Neural progenitor cell (in vitro differentiated cells): ENCODE measurements around the gene AFF1. TPM values are rescaled to one million over a fixed set of nuclear protein-coding genes. Genes with fewer than 3 reads are reported as not detected.

ENCODE experiments used
- DNase-seq: peaks from one replicate; pipeline ENCODE4 v3.0.0-alpha.2; 2016; ENCODE audit warnings: low spot score
- H2AFZ ChIP-seq: fragments of 200-600 bp; sonication (generic); replicated peaks from 2 replicates; pipeline ENCODE4 v1.6.1; 2016; ENCODE audit warnings: antibody characterized with exemption
- H3F3A ChIP-seq: fragments of 200-600 bp; sonication (generic); 2 replicates; pipeline ENCODE4 v1.6.1; 2016; ENCODE audit warnings: antibody characterized with exemption, low read depth
- H3K27ac ChIP-seq: fragments of 200-600 bp; sonication (generic); 2 replicates; pipeline ENCODE4 v1.5.1; 2016; ENCODE audit warnings: mild to moderate bottlenecking
- H3K27me3 ChIP-seq: fragments of 200-600 bp; sonication (generic); 2 replicates; pipeline ENCODE4 v1.6.1; 2016; ENCODE audit warnings: mild to moderate bottlenecking, moderate library complexity
- H3K36me3 ChIP-seq: fragments of 200-600 bp; sonication (generic); 2 replicates; pipeline ENCODE4 v1.5.1; 2016
- H3K4me1 ChIP-seq: fragments of 200-600 bp; sonication (generic); 2 replicates; pipeline ENCODE4 v1.6.1; 2016; ENCODE audit warnings: mixed run types
- H3K4me2 ChIP-seq: fragments of 200-600 bp; sonication (generic); 2 replicates; pipeline ENCODE4 v1.6.1; 2016
- H3K4me3 ChIP-seq: fragments of 200-600 bp; sonication (generic); 2 replicates; pipeline ENCODE4 v1.5.1; 2016
- H3K79me2 ChIP-seq: fragments of 200-600 bp; sonication (generic); 2 replicates; pipeline ENCODE4 v1.6.1; 2016; ENCODE audit warnings: low read depth
- H3K9ac ChIP-seq: fragments of 200-600 bp; sonication (generic); 2 replicates; pipeline ENCODE4 v1.6.1; 2016
- H3K9me3 ChIP-seq: fragments of 200-600 bp; sonication (generic); 2 replicates; pipeline ENCODE4 v1.5.1; 2016; ENCODE audit warnings: low read depth
- H4K20me1 ChIP-seq: fragments of 200-600 bp; sonication (generic); 2 replicates; pipeline ENCODE4 v1.6.1; 2016; ENCODE audit warnings: low read depth
- H3K27ac Mint-ChIP-seq: 3 replicates; pipeline ENCODE4 v1.8.0; 2021; ENCODE audit warnings: mixed read lengths
- H3K27me3 Mint-ChIP-seq: 2 replicates; pipeline ENCODE4 v1.8.0; 2022; ENCODE audit warnings: low read depth, mild to moderate bottlenecking, inconsistent platforms, moderate library complexity, mixed read lengths; ENCODE audit not compliant: insufficient read depth
- H3K36me3 Mint-ChIP-seq: 3 replicates; pipeline ENCODE4 v1.8.0; 2021; ENCODE audit warnings: mixed read lengths
- H3K4me1 Mint-ChIP-seq: 3 replicates; pipeline ENCODE4 v1.8.0; 2021; ENCODE audit warnings: mixed read lengths
- H3K4me3 Mint-ChIP-seq: 3 replicates; pipeline ENCODE4 v1.8.0; 2021; ENCODE audit warnings: mild to moderate bottlenecking, moderate library complexity, mixed read lengths
- H3K9me3 Mint-ChIP-seq: 3 replicates; pipeline ENCODE4 v1.8.0; 2020; ENCODE audit warnings: mixed read lengths
- CTCF ChIP-seq: fragments of 200-600 bp; sonication (generic); IDR thresholded peaks from 2 replicates; pipeline ENCODE4 v1.5.1; 2017; ENCODE audit warnings: antibody characterized with exemption, mild to moderate bottlenecking
- EZH2 ChIP-seq: fragments of 200-600 bp; sonication (generic); IDR thresholded peaks from 2 replicates; pipeline ENCODE4 v1.6.1; 2017; ENCODE audit warnings: antibody characterized with exemption, mild to moderate bottlenecking, moderate library complexity
- EZH2phosphoT487 ChIP-seq: fragments of 200-600 bp; sonication (generic); IDR thresholded peaks from 2 replicates; pipeline ENCODE4 v1.6.1; 2017; ENCODE audit warnings: antibody characterized with exemption
- total RNA-seq: library from RNA; depleted of rRNA; stranded (reverse); fragments of >200 nt; gene quantifications from 2 replicates; pipeline ENCODE4 v1.2.3, GENCODE V29; 2015; ENCODE audit warnings: low replicate concordance

AFF1 gene
- total RNA-seq, 1 donor from 2014 or later: 29.0 TPM

- peaks cover 35% of the 10 kb centered on the region for H3K4me1 Mint-ChIP-seq
- no peaks in the 10 kb centered on the region for H3K9me3 Mint-ChIP-seq
- Histone ChIP-seq H3K9ac (no peak overlapping the region), H3K4me3 (no peak overlapping the region), H3K4me2 (peak overlapping the region; percentile 23), H3K27ac (peak overlapping the region; percentile 75), H3K4me1 (peaks cover 44% of the 10 kb centered on the region), H3K27me3 (no peaks in the 10 kb centered on the region), H4K20me1 (no peaks in the 10 kb centered on the region), H3K36me3 (no peaks in the 10 kb centered on the region), H2AFZ (no peak overlapping the region), H3F3A (peaks cover 22% of the 10 kb centered on the region), H3K9me3 (no peaks in the 10 kb centered on the region), H3K79me2 (peaks cover 68% of the 10 kb centered on the region)
- no peak overlapping the region for H3K4me3 Mint-ChIP-seq
- TF ChIP-seq CTCF (no peak), EZH2phosphoT487 (no peak), EZH2 (no peak)
- no peaks in the 10 kb centered on the region for H3K36me3 Mint-ChIP-seq
- H3K27ac Mint-ChIP-seq: peak overlapping the region; percentile 24
- no peaks in the 10 kb centered on the region for H3K27me3 Mint-ChIP-seq
- no peak for DNase-seq
Measured at GRCh38 chr4:86946868-86947500, 12.2 kb downstream of the AFF1 start.

- peak overlapping the region; percentile 75 for H3K27ac ChIP-seq
- peaks cover 44% of the 10 kb centered on the region for H3K4me1 ChIP-seq
- no peak overlapping the region for H3K9ac ChIP-seq
- TF ChIP-seq CTCF (no peak), EZH2 (no peak), EZH2phosphoT487 (no peak)
- H3K79me2 ChIP-seq: peaks cover 68% of the 10 kb centered on the region
- no peak overlapping the region for H2AFZ ChIP-seq
- H3K4me2 ChIP-seq: peak overlapping the region; percentile 23
- no peaks in the 10 kb centered on the region for H3K9me3 ChIP-seq
- no peak overlapping the region for H3K27ac Mint-ChIP-seq
- H3K4me3 Mint-ChIP-seq: no peak overlapping the region
- no peaks in the 10 kb centered on the region for H3K27me3 ChIP-seq
- H3K36me3 Mint-ChIP-seq: no peaks in the 10 kb centered on the region
- no peaks in the 10 kb centered on the region for H3K36me3 ChIP-seq
- no peak overlapping the region for H3K4me3 ChIP-seq
- peaks cover 22% of the 10 kb centered on the region for H3F3A ChIP-seq
- no peaks in the 10 kb centered on the region for H3K27me3 Mint-ChIP-seq
- H3K4me1 Mint-ChIP-seq: peaks cover 35% of the 10 kb centered on the region
- H3K9me3 Mint-ChIP-seq: no peaks in the 10 kb centered on the region
- DNase-seq: no peak
- H4K20me1 ChIP-seq: no peaks in the 10 kb centered on the region
Measured at GRCh38 chr4:86947501-86948120, 12.8 kb downstream of the AFF1 start.

GRCh38 chr4:86948276-86948675 lies 13.5 kb downstream of the AFF1 start:
- peak; percentile 34 for DNase-seq

More at GRCh38 chr4:86948276-86948675, 13.5 kb downstream of the AFF1 start:
- H3K27me3 Mint-ChIP-seq: no peaks in the 10 kb centered on the region
- peak overlapping the region; percentile 75 for H3K27ac ChIP-seq
- TF ChIP-seq EZH2phosphoT487 (no peak), EZH2 (no peak), CTCF (no peak)
- peaks cover 44% of the 10 kb centered on the region for H3K4me1 ChIP-seq
- peak overlapping the region; percentile 23 for H3K4me2 ChIP-seq
- H4K20me1 ChIP-seq: no peaks in the 10 kb centered on the region
- H3K27me3 ChIP-seq: no peaks in the 10 kb centered on the region
- H3K4me1 Mint-ChIP-seq: peaks cover 35% of the 10 kb centered on the region
- no peaks in the 10 kb centered on the region for H3K36me3 Mint-ChIP-seq
- H3K36me3 ChIP-seq: no peaks in the 10 kb centered on the region
- H3K4me3 Mint-ChIP-seq: no peak overlapping the region
- H3K9me3 Mint-ChIP-seq: no peaks in the 10 kb centered on the region
- H2AFZ ChIP-seq: no peak overlapping the region
- H3K79me2 ChIP-seq: peaks cover 67% of the 10 kb centered on the region
- no peaks in the 10 kb centered on the region for H3K9me3 ChIP-seq
- no peak overlapping the region for H3K9ac ChIP-seq
- H3F3A ChIP-seq: peaks cover 22% of the 10 kb centered on the region
- no peak overlapping the region for H3K4me3 ChIP-seq
- no peak overlapping the region for H3K27ac Mint-ChIP-seq
